Esophagus (tissue), 2 donors: ENCODE data around the gene NR1H3. TPM values are rescaled to one million over a fixed set of nuclear protein-coding genes. Genes with fewer than 3 reads are reported as not detected.

ENCODE experiments used
- H3K27ac ChIP-seq, 2 donors: one replicate each; pipeline ENCODE4 v1.5.1; 2013; ENCODE audit warnings: low read depth in 2 of 2, mild to moderate bottlenecking in 2 of 2, inconsistent platforms in 1 of 2, low read length in 1 of 2, moderate library complexity in 1 of 2
- H3K27me3 ChIP-seq, 2 donors: one replicate each; pipeline ENCODE4 v1.6.1; 2013; ENCODE audit warnings: low read length in 2 of 2, control low read depth in 1 of 2, mild to moderate bottlenecking in 1 of 2; ENCODE audit not compliant: insufficient read depth in 2 of 2, control insufficient read depth in 1 of 2
- H3K36me3 ChIP-seq, 2 donors: one replicate each; pipeline ENCODE4 v1.6.1; 2013; ENCODE audit warnings: low read length in 1 of 2; ENCODE audit not compliant: control insufficient read depth in 2 of 2, insufficient read depth in 2 of 2
- H3K4me1 ChIP-seq, 2 donors: one replicate each; pipeline ENCODE4 v1.6.1; 2013; ENCODE audit warnings: low read length in 1 of 2; ENCODE audit not compliant: control insufficient read depth in 2 of 2, insufficient read depth in 2 of 2
- H3K4me3 ChIP-seq, 2 donors: one replicate each; pipeline ENCODE4 v1.5.1; 2013; ENCODE audit warnings: low read length in 2 of 2, mild to moderate bottlenecking in 2 of 2, low read depth in 1 of 2, moderate library complexity in 1 of 2
- H3K9me3 ChIP-seq, 2 donors: one replicate each; pipeline ENCODE4 v1.6.1; 2013; ENCODE audit warnings: mild to moderate bottlenecking in 2 of 2, low read depth in 1 of 2, low read length in 1 of 2, moderate library complexity in 1 of 2; ENCODE audit not compliant: control insufficient read depth in 2 of 2, insufficient read depth in 1 of 2
- WGBS, 2 donors: extraction: QIAGEN DNeasy Blood & Tissue Kit; methylation state at CpG; one replicate each; pipeline ENCODE4 v1.1.7; 2013; 5-methylcytosine and 5-hydroxymethylcytosine counted together
- polyA plus RNA-seq, 2 donors: library from polyadenylated mRNA; stranded (reverse); fragments of 200-250 nt; gene quantifications; one replicate each; pipeline ENCODE4 v1.2.3, GENCODE V29; 2013
- donor health status: healthy with polysubstance abuse.
- donor health status: Bipolar disorder and iron deficiency.

NR1H3 gene
- polyA plus RNA-seq, 2 donors, result 10.9 to 12.0 TPM

DNA sequence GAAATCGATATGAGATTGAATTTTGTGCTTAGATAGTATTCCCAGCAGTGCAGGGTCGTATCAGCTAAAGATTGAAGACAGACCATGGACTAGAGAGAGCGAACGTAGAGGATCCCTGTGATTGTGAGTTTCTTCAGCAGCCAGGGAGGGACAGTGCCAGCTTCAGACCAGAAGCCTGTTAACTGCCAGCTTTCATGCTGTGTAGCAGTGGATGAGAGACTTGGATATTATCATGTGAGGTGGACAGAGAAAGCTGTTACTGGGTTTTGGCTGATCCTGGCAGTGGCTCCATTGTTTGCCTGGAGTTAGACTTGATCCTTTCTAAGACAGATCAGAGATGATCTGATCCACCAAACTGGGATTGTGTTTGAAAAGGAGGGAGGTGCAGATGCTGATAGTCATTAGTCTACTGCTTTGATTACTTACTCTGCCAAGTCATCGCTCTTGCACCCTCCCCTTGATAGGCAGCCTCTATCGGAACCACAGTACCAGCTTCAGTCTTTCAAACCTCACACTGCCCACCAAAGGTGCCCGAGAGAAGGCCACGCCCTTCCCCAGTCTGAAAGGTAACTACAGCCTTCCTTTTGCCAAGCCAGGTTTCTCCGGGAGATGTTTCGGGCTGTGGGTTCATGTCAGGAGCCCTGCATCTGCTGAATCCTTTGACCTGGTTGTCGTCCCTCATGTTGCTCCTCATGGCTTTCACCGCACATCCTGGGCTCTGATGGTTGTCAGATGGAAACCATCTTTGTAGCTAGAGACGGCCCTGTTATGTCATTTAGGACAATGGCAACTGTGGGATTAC lies 28.4 kb downstream of the NR1H3 start:
- Histone ChIP-seq H3K4me3 (no peak overlapping the region), H3K36me3 (peaks cover 40 to 57% of the 10 kb centered on the region in 2 donors), H3K9me3 (no peaks in the 10 kb centered on the region), H3K27me3 (no peaks in the 10 kb centered on the region), H3K4me1 (no peaks in the 10 kb centered on the region), H3K27ac (no peak overlapping the region)
- WGBS, 2 donors, result 94 to 95% methylated on average over 13 of the region's 13 CpGs

DNA sequence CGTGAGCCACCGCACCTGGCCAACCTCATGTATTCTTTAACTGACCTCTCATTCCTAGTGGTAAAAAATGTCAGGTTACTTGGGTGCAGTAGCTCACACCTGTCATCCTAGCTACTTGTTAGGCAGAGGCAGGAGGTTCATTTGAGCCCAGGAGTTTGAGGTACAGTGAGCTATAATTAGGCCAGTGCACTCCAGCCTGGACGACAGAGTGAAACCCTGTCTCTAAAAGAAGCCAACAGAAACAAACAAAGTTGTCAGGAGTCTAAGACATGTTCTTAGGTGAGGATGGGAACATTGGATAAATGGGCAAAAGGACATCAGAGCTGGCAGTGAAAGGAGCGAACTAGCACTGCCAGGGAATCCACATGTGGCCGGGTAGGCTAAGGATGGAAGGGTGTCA lies 30.3 kb downstream of the NR1H3 start:
- 90 to 95% methylated on average over 5 of the region's 5 CpGs for WGBS, 2 donors
- H3K9me3 ChIP-seq, result no peaks in the 10 kb centered on the region
- H3K4me3 ChIP-seq, result no peak overlapping the region
- H3K4me1 ChIP-seq, result no peaks in the 10 kb centered on the region
- no peaks in the 10 kb centered on the region for H3K27me3 ChIP-seq
- H3K27ac ChIP-seq, result no peak overlapping the region
- peaks cover 33 to 54% of the 10 kb centered on the region in 2 donors for H3K36me3 ChIP-seq

DNA sequence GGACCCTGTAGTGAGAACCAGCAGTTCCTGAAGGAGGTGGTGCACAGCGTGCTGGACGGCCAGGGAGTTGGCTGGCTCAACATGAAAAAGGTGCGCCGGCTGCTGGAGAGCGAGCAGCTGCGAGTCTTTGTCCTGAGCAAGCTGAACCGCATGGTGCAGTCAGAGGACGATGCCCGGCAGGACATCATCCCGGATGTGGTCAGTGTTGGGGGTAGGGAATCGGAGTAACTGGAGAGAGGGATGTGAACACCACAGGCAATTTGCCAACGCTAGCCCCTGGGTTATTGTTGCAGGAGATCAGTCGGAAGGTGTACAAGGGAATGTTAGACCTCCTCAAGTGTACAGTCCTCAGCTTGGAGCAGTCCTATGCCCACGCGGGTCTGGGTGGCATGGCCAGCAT lies 32.1 kb downstream of the NR1H3 start:
- Histone ChIP-seq H3K27ac (no peak overlapping the region), H3K9me3 (no peaks in the 10 kb centered on the region), H3K4me3 (no peak overlapping the region), H3K4me1 (no peaks in the 10 kb centered on the region), H3K36me3 (peaks cover 25 to 50% of the 10 kb centered on the region in 2 donors), H3K27me3 (no peaks in the 10 kb centered on the region)
- 94 to 95% methylated on average over 15 of the region's 15 CpGs for WGBS, 2 donors

DNA sequence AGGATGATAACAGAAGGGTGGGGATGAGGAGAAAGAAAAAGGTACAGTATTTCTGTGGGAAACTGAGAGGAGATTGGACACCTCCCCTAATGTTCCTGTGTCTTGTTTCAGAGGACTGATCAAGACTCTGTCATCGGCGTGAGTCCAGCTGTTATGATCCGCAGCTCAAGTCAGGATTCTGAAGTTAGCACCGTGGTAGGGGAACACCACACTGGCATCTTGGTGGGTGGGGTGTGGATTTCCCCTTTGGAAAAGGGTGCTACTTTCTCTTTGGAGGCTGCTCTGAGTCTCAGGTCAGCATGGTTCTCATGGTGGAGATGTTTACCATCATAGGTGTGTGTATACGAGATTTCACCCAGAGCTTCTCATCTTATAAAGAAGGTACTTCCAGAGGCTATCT lies 37.6 kb downstream of the NR1H3 start:
- Histone ChIP-seq H3K9me3 (no peaks in the 10 kb centered on the region), H3K27me3 (no peaks in the 10 kb centered on the region), H3K27ac (no peak overlapping the region), H3K4me3 (no peak overlapping the region), H3K4me1 (no peaks in the 10 kb centered on the region), H3K36me3 (peaks cover 4 to 23% of the 10 kb centered on the region in 2 donors)
- WGBS, 2 donors, result 74 to 82% methylated on average over 5 of the region's 5 CpGs

DNA sequence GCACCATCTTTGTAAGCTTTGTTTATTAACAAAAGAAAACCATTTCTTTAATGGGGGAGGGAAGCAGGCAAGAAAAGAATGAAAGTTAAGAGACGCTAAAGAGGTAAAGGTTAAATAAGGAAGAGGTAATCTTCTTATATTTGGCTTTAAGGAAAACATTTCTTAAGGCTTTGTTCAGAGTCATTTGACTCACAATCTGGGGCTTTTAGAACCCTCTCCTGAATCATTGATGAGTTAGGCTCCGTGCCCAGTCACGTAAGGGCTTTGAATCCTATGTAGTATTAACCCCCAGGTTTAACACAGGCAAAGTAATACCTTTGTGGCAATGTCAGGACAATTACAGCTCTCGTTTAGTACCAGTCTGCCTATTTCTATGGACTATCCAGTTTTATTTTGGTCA lies 38.2 kb downstream of the NR1H3 start:
- Histone ChIP-seq H3K9me3 (no peaks in the 10 kb centered on the region), H3K27ac (no peak overlapping the region), H3K4me1 (no peaks in the 10 kb centered on the region), H3K36me3 (peaks cover 4 to 19% of the 10 kb centered on the region in 2 donors), H3K27me3 (no peaks in the 10 kb centered on the region), H3K4me3 (no peak overlapping the region)
- 56 to 63% methylated on average over 4 of the region's 4 CpGs for WGBS, 2 donors

DNA sequence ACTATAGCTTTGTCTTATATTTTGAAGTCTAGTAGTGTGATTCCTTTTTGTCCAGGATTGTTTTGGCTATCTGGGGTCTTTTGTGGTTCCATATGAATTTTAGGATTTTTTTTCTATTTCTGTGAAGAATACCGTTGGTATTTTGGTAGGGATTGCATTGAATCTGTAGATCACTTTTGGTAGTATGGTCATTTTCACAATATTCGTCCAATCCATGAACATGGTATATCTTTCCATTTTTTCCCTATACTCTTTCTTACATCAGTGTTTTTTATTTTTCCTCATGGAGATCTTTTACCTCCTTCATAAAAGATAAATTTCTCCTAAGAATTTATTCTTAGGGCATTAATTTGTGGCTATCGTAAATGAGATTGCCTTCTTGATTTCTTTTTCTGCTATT lies 41.3 kb downstream of the NR1H3 start:
- no peaks in the 10 kb centered on the region for H3K27me3 ChIP-seq
- no peak overlapping the region for H3K4me3 ChIP-seq
- no peaks in the 10 kb centered on the region for H3K9me3 ChIP-seq
- H3K4me1 ChIP-seq, result no peaks in the 10 kb centered on the region
- 97 to 98% methylated on average over 3 of the region's 3 CpGs for WGBS, 2 donors
- H3K27ac ChIP-seq, result no peak overlapping the region
- H3K36me3 ChIP-seq, result peaks cover 4 to 8% of the 10 kb centered on the region in 2 donors

DNA sequence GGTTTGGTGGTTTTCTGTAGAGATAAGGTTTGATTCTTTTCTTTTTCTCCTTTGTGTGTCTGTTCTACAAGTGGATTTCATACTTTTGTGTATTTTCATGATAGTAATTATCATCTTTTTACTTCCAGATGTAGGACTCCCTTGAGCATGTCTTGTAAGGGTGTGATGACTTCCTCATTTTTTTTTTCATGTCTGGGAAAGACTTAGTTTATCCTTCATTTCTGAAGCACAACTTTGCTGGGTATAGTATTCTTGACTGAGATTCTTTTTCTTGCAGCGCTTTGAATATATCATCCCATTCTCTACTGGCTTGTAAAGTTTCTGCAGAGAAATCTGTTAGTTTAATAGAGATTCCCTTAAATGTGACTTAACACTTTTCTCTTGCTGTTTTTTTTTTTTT lies 45.1 kb downstream of the NR1H3 start:
- Histone ChIP-seq H3K36me3 (peaks cover 7 to 20% of the 10 kb centered on the region in 2 donors), H3K4me1 (peaks cover 0 to 10% of the 10 kb centered on the region in 2 donors), H3K4me3 (no peak overlapping the region), H3K9me3 (no peaks in the 10 kb centered on the region), H3K27ac (no peak overlapping the region), H3K27me3 (no peaks in the 10 kb centered on the region)
- WGBS, 2 donors, result 97 to 100% methylated on average over 1 of the region's 1 CpG

DNA sequence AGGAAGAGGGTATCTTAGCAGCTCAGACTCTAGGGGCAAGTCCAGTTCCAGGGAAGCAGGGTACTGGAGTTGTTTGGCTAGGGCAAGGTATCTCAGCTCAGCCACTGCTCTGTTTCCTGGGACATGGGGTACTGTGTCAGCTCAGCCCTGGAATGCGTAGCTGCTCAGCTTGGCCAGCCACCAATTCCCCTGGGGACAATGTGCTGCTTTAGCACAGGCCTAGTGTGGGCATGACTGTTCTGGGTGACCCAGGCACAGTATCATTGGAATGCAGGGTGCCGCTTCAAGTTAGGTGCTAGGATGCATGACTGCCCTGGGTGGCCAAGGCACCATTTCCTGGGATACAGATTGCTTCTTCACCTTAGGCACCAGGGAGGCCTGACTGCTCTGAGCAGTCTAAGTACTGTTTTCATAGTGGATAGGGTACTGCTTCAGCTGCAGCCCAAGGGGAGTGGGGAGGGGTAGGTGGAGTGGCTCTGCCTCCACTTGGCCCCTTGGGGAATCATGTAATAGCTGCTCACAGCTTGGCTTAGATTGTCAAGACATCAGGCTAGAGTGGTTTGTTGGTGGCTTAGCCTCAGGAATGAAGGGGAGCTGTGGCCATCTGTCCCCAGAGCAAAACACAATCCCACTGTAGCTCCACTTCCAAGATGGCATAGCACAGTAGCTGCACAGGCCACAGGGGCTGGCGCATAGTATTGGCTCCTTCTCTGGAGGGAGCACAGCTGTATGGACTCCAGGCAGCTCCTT lies 48.1 kb downstream of the NR1H3 start:
- H3K4me1 ChIP-seq, result peaks cover 0 to 10% of the 10 kb centered on the region in 2 donors
- H3K27ac ChIP-seq, result no peak overlapping the region
- no peaks in the 10 kb centered on the region for H3K9me3 ChIP-seq
- no peak overlapping the region for H3K4me3 ChIP-seq
- peaks cover 19 to 27% of the 10 kb centered on the region in 2 donors for H3K36me3 ChIP-seq
- WGBS, 2 donors, result 66 to 76% methylated on average over 3 of the region's 3 CpGs
- H3K27me3 ChIP-seq, result no peaks in the 10 kb centered on the region

DNA sequence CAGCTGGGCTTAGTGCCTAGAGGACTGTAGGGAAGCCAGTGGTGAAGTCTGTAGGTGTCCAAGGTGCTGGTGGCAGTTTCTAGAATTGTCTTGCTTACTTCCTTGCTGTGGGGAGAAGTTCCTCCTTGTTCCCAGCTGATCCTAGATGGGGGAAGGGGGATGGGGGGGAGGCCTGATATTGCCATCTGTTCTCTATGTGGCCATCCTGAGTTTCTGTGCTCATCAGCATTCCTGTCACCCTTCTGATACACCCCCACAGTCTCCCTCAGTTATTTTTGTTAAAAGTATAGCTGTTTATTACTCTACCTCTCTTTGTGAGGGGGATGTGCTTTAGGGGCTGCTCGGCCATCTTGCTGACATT lies 48.7 kb downstream of the NR1H3 start:
- Histone ChIP-seq H3K4me3 (no peak overlapping the region), H3K9me3 (no peaks in the 10 kb centered on the region), H3K27me3 (no peaks in the 10 kb centered on the region), H3K36me3 (peaks cover 19 to 31% of the 10 kb centered on the region in 2 donors), H3K27ac (no peak overlapping the region), H3K4me1 (peaks cover 0 to 10% of the 10 kb centered on the region in 2 donors)
- 94 to 96% methylated on average over 1 of the region's 1 CpG for WGBS, 2 donors
